ENCODE results near the gene RBFOX1.

Gene RBFOX1

GRCh38 chr16:7541026-7541425 is 208.4 kb downstream of the RBFOX1 start:
- WGBS (ENCODE audit: insufficient coverage, insufficient read length) = no CpG with 5 or more reads among the region's 3 CpGs
- Histone ChIP-seq H3K27ac (ENCODE audit: low read length) (no peak overlapping the region), H3K4me3 (ENCODE audit: low read length) (no peak overlapping the region), H3K36me3 (ENCODE audit: control insufficient read depth, insufficient read depth, low read length) (no peaks in the 10 kb centered on the region), H3K4me1 (ENCODE audit: control insufficient read depth, insufficient read depth, low read length) (no peaks in the 10 kb centered on the region), H3K9me3 (ENCODE audit: control insufficient read depth, insufficient read depth, low read length) (no peaks in the 10 kb centered on the region; the same call in 1 of the 2 replicates), H3K27me3 (ENCODE audit: control insufficient read depth, insufficient read depth, low read length) (no peaks in the 10 kb centered on the region)
- no peak for DNase-seq (ENCODE audit: low read depth, low spot score)

- Histone ChIP-seq H3K9me3 (ENCODE audit: control insufficient read depth, insufficient read depth, low read length) (no peaks in the 10 kb centered on the region; the same call in 1 of the 2 replicates), H3K36me3 (ENCODE audit: control insufficient read depth, insufficient read depth, low read length) (no peaks in the 10 kb centered on the region), H3K27ac (ENCODE audit: low read length) (no peak overlapping the region), H3K4me3 (ENCODE audit: low read length) (no peak overlapping the region), H3K27me3 (ENCODE audit: control insufficient read depth, insufficient read depth, low read length) (no peaks in the 10 kb centered on the region), H3K4me1 (ENCODE audit: control insufficient read depth, insufficient read depth, low read length) (no peaks in the 10 kb centered on the region)
- DNase-seq (ENCODE audit: low read depth, low spot score) = no peak
- no CpG with 5 or more reads among the region's 9 CpGs for WGBS (ENCODE audit: insufficient coverage, insufficient read length)
Observed at GRCh38 chr16:7545251-7545650, 212.6 kb downstream of the RBFOX1 start.

- no peaks in the 10 kb centered on the region for H3K4me1 ChIP-seq (ENCODE audit: control insufficient read depth, insufficient read depth, low read length)
- no peak for DNase-seq (ENCODE audit: low read depth, low spot score)
- no peaks in the 10 kb centered on the region; the same call in 1 of the 2 replicates for H3K9me3 ChIP-seq (ENCODE audit: control insufficient read depth, insufficient read depth, low read length)
- no peaks in the 10 kb centered on the region for H3K27me3 ChIP-seq (ENCODE audit: control insufficient read depth, insufficient read depth, low read length)
- WGBS (ENCODE audit: insufficient coverage, insufficient read length) = no CpG with 5 or more reads among the region's 4 CpGs
- no peak overlapping the region for H3K27ac ChIP-seq (ENCODE audit: low read length)
- H3K4me3 ChIP-seq (ENCODE audit: low read length) = no peak overlapping the region
- no peaks in the 10 kb centered on the region for H3K36me3 ChIP-seq (ENCODE audit: control insufficient read depth, insufficient read depth, low read length)
Observed at GRCh38 chr16:7546948-7547347, 214.3 kb downstream of the RBFOX1 start.

GRCh38 chr16:7547736-7548135 is 215.1 kb downstream of the RBFOX1 start:
- no peak overlapping the region for H3K4me3 ChIP-seq (ENCODE audit: low read length)
- no peak for DNase-seq (ENCODE audit: low read depth, low spot score)
- no peaks in the 10 kb centered on the region for H3K36me3 ChIP-seq (ENCODE audit: control insufficient read depth, insufficient read depth, low read length)
- H3K9me3 ChIP-seq (ENCODE audit: control insufficient read depth, insufficient read depth, low read length) = no peaks in the 10 kb centered on the region; the same call in 1 of the 2 replicates
- 100% methylated on average over 1 of the region's 4 CpGs for WGBS (ENCODE audit: insufficient coverage, insufficient read length)
- no peaks in the 10 kb centered on the region for H3K4me1 ChIP-seq (ENCODE audit: control insufficient read depth, insufficient read depth, low read length)
- no peaks in the 10 kb centered on the region for H3K27me3 ChIP-seq (ENCODE audit: control insufficient read depth, insufficient read depth, low read length)
- H3K27ac ChIP-seq (ENCODE audit: low read length) = no peak overlapping the region

- no CpG with 5 or more reads among the region's 4 CpGs for WGBS (ENCODE audit: insufficient coverage, insufficient read length)
- Histone ChIP-seq H3K4me1 (ENCODE audit: control insufficient read depth, insufficient read depth, low read length) (no peaks in the 10 kb centered on the region), H3K9me3 (ENCODE audit: control insufficient read depth, insufficient read depth, low read length) (no peaks in the 10 kb centered on the region; the same call in 1 of the 2 replicates), H3K27me3 (ENCODE audit: control insufficient read depth, insufficient read depth, low read length) (no peaks in the 10 kb centered on the region), H3K4me3 (ENCODE audit: low read length) (no peak overlapping the region), H3K27ac (ENCODE audit: low read length) (no peak overlapping the region), H3K36me3 (ENCODE audit: control insufficient read depth, insufficient read depth, low read length) (no peaks in the 10 kb centered on the region)
- DNase-seq (ENCODE audit: low read depth, low spot score) = no peak
Observed at GRCh38 chr16:7548796-7549318, 216.2 kb downstream of the RBFOX1 start.

GRCh38 chr16:7550096-7550495 is 217.5 kb downstream of the RBFOX1 start:
- no peak overlapping the region for H3K27ac ChIP-seq (ENCODE audit: low read length)
- no peaks in the 10 kb centered on the region; the same call in 1 of the 2 replicates for H3K9me3 ChIP-seq (ENCODE audit: control insufficient read depth, insufficient read depth, low read length)
- DNase-seq (ENCODE audit: low read depth, low spot score) = no peak
- no peaks in the 10 kb centered on the region for H3K4me1 ChIP-seq (ENCODE audit: control insufficient read depth, insufficient read depth, low read length)
- no peak overlapping the region for H3K4me3 ChIP-seq (ENCODE audit: low read length)
- no CpG with 5 or more reads among the region's 7 CpGs for WGBS (ENCODE audit: insufficient coverage, insufficient read length)
- H3K36me3 ChIP-seq (ENCODE audit: control insufficient read depth, insufficient read depth, low read length) = no peaks in the 10 kb centered on the region
- H3K27me3 ChIP-seq (ENCODE audit: control insufficient read depth, insufficient read depth, low read length) = no peaks in the 10 kb centered on the region

- no peak overlapping the region for H3K27ac ChIP-seq (ENCODE audit: low read length)
- H3K9me3 ChIP-seq (ENCODE audit: control insufficient read depth, insufficient read depth, low read length) = no peaks in the 10 kb centered on the region; the same call in 1 of the 2 replicates
- WGBS (ENCODE audit: insufficient coverage, insufficient read length) = no CpG with 5 or more reads among the region's 7 CpGs
- no peaks in the 10 kb centered on the region for H3K36me3 ChIP-seq (ENCODE audit: control insufficient read depth, insufficient read depth, low read length)
- H3K4me1 ChIP-seq (ENCODE audit: control insufficient read depth, insufficient read depth, low read length) = no peaks in the 10 kb centered on the region
- H3K27me3 ChIP-seq (ENCODE audit: control insufficient read depth, insufficient read depth, low read length) = no peaks in the 10 kb centered on the region
- no peak for DNase-seq (ENCODE audit: low read depth, low spot score)
- H3K4me3 ChIP-seq (ENCODE audit: low read length) = no peak overlapping the region
Observed at GRCh38 chr16:7555459-7555858, 222.8 kb downstream of the RBFOX1 start.

- H3K4me3 ChIP-seq (ENCODE audit: low read length) = no peak overlapping the region
Observed at GRCh38 chr16:7561908-7562405, 229.3 kb downstream of the RBFOX1 start.

GRCh38 chr16:7566360-7566759 is 233.7 kb downstream of the RBFOX1 start:
- Histone ChIP-seq H3K27ac (ENCODE audit: low read length) (no peak overlapping the region), H3K4me3 (ENCODE audit: low read length) (no peak overlapping the region), H3K4me1 (ENCODE audit: control insufficient read depth, insufficient read depth, low read length) (no peaks in the 10 kb centered on the region), H3K36me3 (ENCODE audit: control insufficient read depth, insufficient read depth, low read length) (no peaks in the 10 kb centered on the region), H3K27me3 (ENCODE audit: control insufficient read depth, insufficient read depth, low read length) (no peaks in the 10 kb centered on the region), H3K9me3 (ENCODE audit: control insufficient read depth, insufficient read depth, low read length) (no peaks in the 10 kb centered on the region)
- no peak for DNase-seq (ENCODE audit: low read depth, low spot score)
- no CpG with 5 or more reads among the region's 9 CpGs for WGBS (ENCODE audit: insufficient coverage, insufficient read length)

More at GRCh38 chr16:7561908-7562405, 229.3 kb downstream of the RBFOX1 start:
- DNase-seq (ENCODE audit: low read depth, low spot score) = no peak
- Histone ChIP-seq H3K4me1 (ENCODE audit: control insufficient read depth, insufficient read depth, low read length) (no peaks in the 10 kb centered on the region), H3K9me3 (ENCODE audit: control insufficient read depth, insufficient read depth, low read length) (no peaks in the 10 kb centered on the region), H3K36me3 (ENCODE audit: control insufficient read depth, insufficient read depth, low read length) (no peaks in the 10 kb centered on the region), H3K27me3 (ENCODE audit: control insufficient read depth, insufficient read depth, low read length) (no peaks in the 10 kb centered on the region), H3K27ac (ENCODE audit: low read length) (no peak overlapping the region)
- whole genome bisulfite sequencing (ENCODE audit: insufficient coverage, insufficient read length) = no CpG with 5 or more reads among the region's 5 CpGs

GRCh38 chr16:7571366-7571765 is 238.7 kb downstream of the RBFOX1 start:
- Histone ChIP-seq H3K4me1 (ENCODE audit: control insufficient read depth, insufficient read depth, low read length) (no peaks in the 10 kb centered on the region), H3K27ac (ENCODE audit: low read length) (no peak overlapping the region), H3K36me3 (ENCODE audit: control insufficient read depth, insufficient read depth, low read length) (no peaks in the 10 kb centered on the region), H3K9me3 (ENCODE audit: control insufficient read depth, insufficient read depth, low read length) (no peaks in the 10 kb centered on the region), H3K4me3 (ENCODE audit: low read length) (no peak overlapping the region), H3K27me3 (ENCODE audit: control insufficient read depth, insufficient read depth, low read length) (no peaks in the 10 kb centered on the region)
- no peak for DNase-seq (ENCODE audit: low read depth, low spot score)
- no CpG with 5 or more reads among the region's 10 CpGs for WGBS (ENCODE audit: insufficient coverage, insufficient read length)

- no peak overlapping the region for H3K4me3 ChIP-seq (ENCODE audit: low read length)
- WGBS (ENCODE audit: insufficient coverage, insufficient read length) = no CpG with 5 or more reads among the region's 2 CpGs
- no peaks in the 10 kb centered on the region for H3K27me3 ChIP-seq (ENCODE audit: control insufficient read depth, insufficient read depth, low read length)
- no peaks in the 10 kb centered on the region for H3K36me3 ChIP-seq (ENCODE audit: control insufficient read depth, insufficient read depth, low read length)
- H3K27ac ChIP-seq (ENCODE audit: low read length) = no peak overlapping the region
- no peaks in the 10 kb centered on the region for H3K9me3 ChIP-seq (ENCODE audit: control insufficient read depth, insufficient read depth, low read length)
- H3K4me1 ChIP-seq (ENCODE audit: control insufficient read depth, insufficient read depth, low read length) = no peaks in the 10 kb centered on the region
- no peak for DNase-seq (ENCODE audit: low read depth, low spot score)
Observed at GRCh38 chr16:7577588-7577987, 244.9 kb downstream of the RBFOX1 start.

Data from iPS DF 6.9 (cell line).